NT2/D1 (cell line): ENCODE results near the gene TMTC4.

ENCODE experiments used
- SUZ12 ChIP-seq: IDR thresholded peaks from 2 replicates; pipeline ENCODE4 v1.6.1; 2011; ENCODE audit not compliant: insufficient read length, insufficient read depth; ENCODE audit errors: extremely low read depth
- YY1 ChIP-seq: IDR thresholded peaks from 2 replicates; pipeline ENCODE4 v1.6.1; 2011; ENCODE audit not compliant: insufficient read length, insufficient read depth
- ZNF274 ChIP-seq: IDR thresholded peaks from 2 replicates; pipeline ENCODE4 v1.6.1; 2011; ENCODE audit warnings: mild to moderate bottlenecking, low read depth, low read length

DNA sequence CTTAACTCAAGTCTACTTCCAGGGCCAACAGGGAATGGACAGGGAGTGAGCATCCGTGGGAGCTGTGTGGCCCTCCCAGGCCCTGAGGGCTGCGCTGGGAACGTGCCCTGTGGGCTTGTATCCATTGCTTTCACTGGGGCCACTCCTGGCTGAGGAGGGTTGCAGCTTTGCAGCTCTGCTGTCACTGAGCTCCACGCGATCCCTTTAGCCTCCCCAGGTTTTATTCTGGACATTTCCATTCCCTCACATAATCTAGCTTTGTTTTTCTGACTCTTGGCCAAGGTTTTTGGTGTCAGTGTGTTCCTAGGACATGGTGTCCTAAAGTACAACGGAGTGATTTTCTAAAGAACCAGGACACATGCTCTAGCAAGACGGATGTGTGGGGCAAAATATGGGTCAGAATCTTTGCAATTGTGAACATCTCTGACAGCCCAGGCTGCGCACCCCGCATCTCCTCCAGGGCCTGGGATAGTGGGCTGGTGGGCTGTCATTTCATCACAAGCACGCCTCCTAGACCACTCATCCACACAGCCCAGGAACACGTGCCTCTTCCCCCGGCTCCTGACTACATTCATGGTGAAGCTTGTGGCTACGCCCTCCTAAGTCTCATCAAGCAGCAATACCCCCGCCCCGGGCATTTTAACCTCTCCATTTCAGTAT, 114.0 kb downstream of the TMTC4 start:
- TF ChIP-seq YY1 (no peak), SUZ12 (no peak), ZNF274 (no peak)
